Measurements from ENCODE around the gene CLDND1. TPM values are rescaled to one million over a fixed set of nuclear protein-coding genes. Genes with fewer than 3 reads are reported as not detected.

The CLDND1 gene
- total and polyA plus RNA-seq, 2 of the 13 experiments (the other 11 are each of a cell fraction or from before 2014, with no cell fraction given) = 50.8 to 121 TPM

DNA sequence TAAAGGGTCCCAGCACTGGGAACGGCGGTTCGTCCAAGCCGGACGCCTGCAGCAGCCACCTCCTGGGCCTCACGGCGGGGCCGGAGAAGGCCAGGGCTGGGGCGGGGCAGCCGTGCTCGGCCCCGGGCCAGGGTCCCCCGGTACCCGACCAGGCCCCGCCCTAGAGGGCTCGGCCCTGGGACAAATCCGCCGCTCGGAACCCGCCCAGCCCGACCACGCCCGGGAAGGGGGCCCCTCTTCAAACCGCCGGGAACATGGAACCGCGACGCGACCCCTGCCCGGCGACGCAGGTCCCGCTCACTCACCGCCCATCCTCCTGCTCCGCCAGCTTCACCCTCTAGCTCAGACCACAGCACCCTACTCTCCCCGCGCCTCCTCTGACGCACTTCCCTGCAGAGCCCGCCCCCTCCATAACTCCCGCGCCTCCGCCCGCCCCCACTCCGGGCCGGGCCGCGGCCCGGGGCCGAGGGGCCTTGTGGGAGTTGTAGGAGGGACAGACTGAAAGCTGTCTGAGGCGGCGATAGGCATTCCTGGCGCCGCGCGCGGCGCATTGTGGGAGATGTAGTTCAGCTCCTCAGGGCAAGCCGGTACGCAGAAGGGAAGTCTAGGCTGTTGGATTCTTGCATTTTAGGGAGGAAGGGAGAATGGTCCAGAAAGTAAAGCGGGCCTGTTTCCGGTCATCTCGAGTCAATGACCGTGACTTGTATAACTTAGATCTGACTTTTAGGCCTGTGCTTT, at the start of gene CLDND1 (continued):
- TF ChIP-seq, protein P1, sequence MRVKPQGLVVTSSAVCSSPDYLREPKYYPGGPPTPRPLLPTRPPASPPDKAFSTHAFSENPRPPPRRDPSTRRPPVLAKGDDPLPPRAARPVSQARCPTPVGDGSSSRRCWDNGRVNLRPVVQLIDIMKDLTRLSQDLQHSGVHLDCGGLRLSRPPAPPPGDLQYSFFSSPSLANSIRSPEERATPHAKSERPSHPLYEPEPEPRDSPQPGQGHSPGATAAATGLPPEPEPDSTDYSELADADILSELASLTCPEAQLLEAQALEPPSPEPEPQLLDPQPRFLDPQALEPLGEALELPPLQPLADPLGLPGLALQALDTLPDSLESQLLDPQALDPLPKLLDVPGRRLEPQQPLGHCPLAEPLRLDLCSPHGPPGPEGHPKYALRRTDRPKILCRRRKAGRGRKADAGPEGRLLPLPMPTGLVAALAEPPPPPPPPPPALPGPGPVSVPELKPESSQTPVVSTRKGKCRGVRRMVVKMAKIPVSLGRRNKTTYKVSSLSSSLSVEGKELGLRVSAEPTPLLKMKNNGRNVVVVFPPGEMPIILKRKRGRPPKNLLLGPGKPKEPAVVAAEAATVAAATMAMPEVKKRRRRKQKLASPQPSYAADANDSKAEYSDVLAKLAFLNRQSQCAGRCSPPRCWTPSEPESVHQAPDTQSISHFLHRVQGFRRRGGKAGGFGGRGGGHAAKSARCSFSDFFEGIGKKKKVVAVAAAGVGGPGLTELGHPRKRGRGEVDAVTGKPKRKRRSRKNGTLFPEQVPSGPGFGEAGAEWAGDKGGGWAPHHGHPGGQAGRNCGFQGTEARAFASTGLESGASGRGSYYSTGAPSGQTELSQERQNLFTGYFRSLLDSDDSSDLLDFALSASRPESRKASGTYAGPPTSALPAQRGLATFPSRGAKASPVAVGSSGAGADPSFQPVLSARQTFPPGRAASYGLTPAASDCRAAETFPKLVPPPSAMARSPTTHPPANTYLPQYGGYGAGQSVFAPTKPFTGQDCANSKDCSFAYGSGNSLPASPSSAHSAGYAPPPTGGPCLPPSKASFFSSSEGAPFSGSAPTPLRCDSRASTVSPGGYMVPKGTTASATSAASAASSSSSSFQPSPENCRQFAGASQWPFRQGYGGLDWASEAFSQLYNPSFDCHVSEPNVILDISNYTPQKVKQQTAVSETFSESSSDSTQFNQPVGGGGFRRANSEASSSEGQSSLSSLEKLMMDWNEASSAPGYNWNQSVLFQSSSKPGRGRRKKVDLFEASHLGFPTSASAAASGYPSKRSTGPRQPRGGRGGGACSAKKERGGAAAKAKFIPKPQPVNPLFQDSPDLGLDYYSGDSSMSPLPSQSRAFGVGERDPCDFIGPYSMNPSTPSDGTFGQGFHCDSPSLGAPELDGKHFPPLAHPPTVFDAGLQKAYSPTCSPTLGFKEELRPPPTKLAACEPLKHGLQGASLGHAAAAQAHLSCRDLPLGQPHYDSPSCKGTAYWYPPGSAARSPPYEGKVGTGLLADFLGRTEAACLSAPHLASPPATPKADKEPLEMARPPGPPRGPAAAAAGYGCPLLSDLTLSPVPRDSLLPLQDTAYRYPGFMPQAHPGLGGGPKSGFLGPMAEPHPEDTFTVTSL (CRISPR knock-in tag; IDR thresholded peaks at IDR 0.05; ENCODE audit: borderline replicate concordance) = peak; percentile 49; the same call in 1 of the 2 replicates
- TF ChIP-seq, protein P2, sequence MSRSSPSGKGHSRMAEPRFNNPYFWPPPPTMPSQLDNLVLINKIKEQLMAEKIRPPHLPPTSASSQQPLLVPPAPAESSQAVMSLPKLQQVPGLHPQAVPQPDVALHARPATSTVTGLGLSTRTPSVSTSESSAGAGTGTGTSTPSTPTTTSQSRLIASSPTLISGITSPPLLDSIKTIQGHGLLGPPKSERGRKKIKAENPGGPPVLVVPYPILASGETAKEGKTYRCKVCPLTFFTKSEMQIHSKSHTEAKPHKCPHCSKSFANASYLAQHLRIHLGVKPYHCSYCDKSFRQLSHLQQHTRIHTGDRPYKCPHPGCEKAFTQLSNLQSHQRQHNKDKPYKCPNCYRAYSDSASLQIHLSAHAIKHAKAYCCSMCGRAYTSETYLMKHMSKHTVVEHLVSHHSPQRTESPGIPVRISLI (CRISPR knock-in tag; IDR thresholded peaks at IDR 0.05; ENCODE audit: borderline replicate concordance) = no peak
- TF ChIP-seq DNMT3B (CRISPR knock-in tag; conservative IDR thresholded peaks at IDR 0.05) (no peak), SALL2 (CRISPR knock-in tag; IDR thresholded peaks at IDR 0.05) (no peak), HDAC6 (IDR thresholded peaks at IDR 0.05; ENCODE audit: low read depth, low read length) (no peak), ATF7-NPFF (CRISPR knock-in tag; IDR thresholded peaks at IDR 0.05; ENCODE audit: low read depth) (no peak), ZNF746 (CRISPR knock-in tag; IDR thresholded peaks at IDR 0.05) (no peak; the same call in 1 of the 2 replicates), FOXO1 (CRISPR knock-in tag; IDR thresholded peaks at IDR 0.05) (peak; percentile 23; the same call in 1 of the 2 replicates), ZNF326 (CRISPR knock-in tag; IDR thresholded peaks at IDR 0.05; ENCODE audit: borderline replicate concordance) (no peak), MAFG (CRISPR knock-in tag; IDR thresholded peaks at IDR 0.05) (no peak), ONECUT2 (CRISPR knock-in tag; IDR thresholded peaks at IDR 0.05) (no peak), KDM1A (CRISPR knock-in tag; IDR thresholded peaks at IDR 0.05) (no peak), YEATS4 (CRISPR knock-in tag; IDR thresholded peaks at IDR 0.05; ENCODE audit: borderline replicate concordance) (peak; percentile 73; the same call in 1 of the 2 replicates), AGO1 (IDR thresholded peaks at IDR 0.05; ENCODE audit: low read depth, low read length, poor library complexity, severe bottlenecking) (peak; percentile 33), MAFK (conservative IDR thresholded peaks at IDR 0.05 in 1 of 2, IDR thresholded peaks at IDR 0.05 in 1 of 2; ENCODE audit: low read length in 2 of 2) (no peak)
- TF ChIP-seq, protein P3, sequence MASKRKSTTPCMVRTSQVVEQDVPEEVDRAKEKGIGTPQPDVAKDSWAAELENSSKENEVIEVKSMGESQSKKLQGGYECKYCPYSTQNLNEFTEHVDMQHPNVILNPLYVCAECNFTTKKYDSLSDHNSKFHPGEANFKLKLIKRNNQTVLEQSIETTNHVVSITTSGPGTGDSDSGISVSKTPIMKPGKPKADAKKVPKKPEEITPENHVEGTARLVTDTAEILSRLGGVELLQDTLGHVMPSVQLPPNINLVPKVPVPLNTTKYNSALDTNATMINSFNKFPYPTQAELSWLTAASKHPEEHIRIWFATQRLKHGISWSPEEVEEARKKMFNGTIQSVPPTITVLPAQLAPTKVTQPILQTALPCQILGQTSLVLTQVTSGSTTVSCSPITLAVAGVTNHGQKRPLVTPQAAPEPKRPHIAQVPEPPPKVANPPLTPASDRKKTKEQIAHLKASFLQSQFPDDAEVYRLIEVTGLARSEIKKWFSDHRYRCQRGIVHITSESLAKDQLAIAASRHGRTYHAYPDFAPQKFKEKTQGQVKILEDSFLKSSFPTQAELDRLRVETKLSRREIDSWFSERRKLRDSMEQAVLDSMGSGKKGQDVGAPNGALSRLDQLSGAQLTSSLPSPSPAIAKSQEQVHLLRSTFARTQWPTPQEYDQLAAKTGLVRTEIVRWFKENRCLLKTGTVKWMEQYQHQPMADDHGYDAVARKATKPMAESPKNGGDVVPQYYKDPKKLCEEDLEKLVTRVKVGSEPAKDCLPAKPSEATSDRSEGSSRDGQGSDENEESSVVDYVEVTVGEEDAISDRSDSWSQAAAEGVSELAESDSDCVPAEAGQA (IDR thresholded peaks at IDR 0.05; ENCODE audit: low read depth) = no peak
- TF ChIP-seq, protein P3 (CRISPR knock-in tag; IDR thresholded peaks at IDR 0.05; ENCODE audit: borderline replicate concordance) = no peak

All from HepG2 (cell line).